ENCODE data around the gene GAB2.

- TF ChIP-seq MAFG (CRISPR knock-in tag; IDR thresholded peaks at IDR 0.05) (no peak), NFYB (CRISPR knock-in tag; IDR thresholded peaks at IDR 0.05) (no peak), CEBPZ (IDR thresholded peaks at IDR 0.05; ENCODE audit: low read length) (no peak), IRF2 (CRISPR knock-in tag; IDR thresholded peaks at IDR 0.05) (no peak), FOXM1 (CRISPR knock-in tag; IDR thresholded peaks at IDR 0.05) (no peak), CTCF (CRISPR knock-in tag; IDR thresholded peaks at IDR 0.05) (no peak), ATF2 (CRISPR knock-in tag; IDR thresholded peaks at IDR 0.05) (no peak), SP2 (CRISPR knock-in tag; IDR thresholded peaks at IDR 0.05) (no peak), ASH2L (IDR thresholded peaks at IDR 0.05; ENCODE audit: insufficient read length, low read depth, low read length) (no peak), POLR2A (IDR thresholded peaks at IDR 0.05; ENCODE audit: insufficient read depth in 1 of 2, low read depth in 2 of 2, low read length in 2 of 2) (no peak)
Measured at GRCh38 chr11:78200061-78200460, 217.6 kb downstream of the GAB2 start.
